ENCODE results near the gene KCNJ6.
"Not testable (repeated sequence)": the region's sequence is repeated elsewhere in the genome, so short reads cannot be mapped to it uniquely, and the experiment has no call there.

KCNJ6 gene

GRCh38 chr21:37595944-37596343, 320.3 kb downstream of the KCNJ6 start:
- DNase-seq (ENCODE audit: low spot score), result no peak

- no peak for DNase-seq (ENCODE audit: low spot score)
Measured at GRCh38 chr21:37594472-37594951, 321.7 kb downstream of the KCNJ6 start.

DNA sequence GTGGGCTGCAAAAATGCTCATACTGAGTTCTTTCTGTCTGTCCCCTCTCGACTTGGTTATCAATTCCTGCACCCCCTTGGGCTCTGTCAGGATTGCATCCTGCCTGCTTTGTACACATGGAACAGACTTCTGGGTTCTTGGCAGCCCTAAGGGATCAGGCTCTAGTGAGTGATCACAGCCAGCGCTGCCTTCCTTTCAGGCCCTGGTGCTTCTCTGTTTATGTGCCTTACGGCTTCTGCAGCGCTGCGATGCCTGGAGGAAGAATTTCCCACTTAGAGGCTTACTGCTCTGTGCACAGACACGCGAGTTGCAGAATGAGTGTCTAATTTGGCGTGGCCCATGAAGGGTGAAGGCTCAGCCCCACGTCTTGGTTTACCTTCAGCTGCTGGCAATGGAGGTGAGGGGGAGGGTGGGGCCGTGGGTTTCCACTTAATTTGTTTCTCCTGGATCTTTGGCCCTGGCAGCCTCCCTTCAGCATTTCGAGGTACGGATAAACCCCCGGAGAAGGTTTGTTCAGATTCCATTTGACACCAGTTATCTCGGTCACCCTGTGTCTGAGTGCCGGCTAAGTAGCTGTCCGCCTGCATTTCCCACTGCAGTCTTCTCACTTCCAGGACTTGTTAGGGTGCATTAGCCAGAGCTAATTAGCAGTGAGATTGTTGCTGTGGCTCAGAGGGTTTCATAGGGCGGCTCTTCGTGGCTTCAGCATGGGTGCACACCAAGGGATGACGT, 322.4 kb downstream of the KCNJ6 start:
- no peak for DNase-seq (ENCODE audit: low spot score)

DNA sequence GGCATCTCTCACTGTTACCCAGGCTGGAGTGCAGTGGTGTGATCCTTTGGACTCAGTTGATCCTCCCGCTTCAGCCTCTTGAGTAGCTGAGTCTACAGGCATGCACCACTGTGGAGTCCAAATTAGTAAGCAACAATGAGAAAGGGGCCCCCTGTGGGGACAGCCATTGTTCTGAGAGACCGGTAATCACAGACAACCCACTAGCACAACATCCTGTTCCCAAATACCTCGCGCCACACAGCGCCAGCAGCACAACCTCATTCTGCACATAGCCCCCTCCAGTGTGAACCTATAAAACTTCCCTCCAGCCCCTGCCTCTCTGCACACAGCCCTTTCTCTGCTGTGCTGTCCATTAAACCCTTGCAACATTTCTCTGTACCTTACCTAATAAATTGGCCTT, 323.2 kb downstream of the KCNJ6 start:
- no peak for DNase-seq (ENCODE audit: low spot score)

DNA sequence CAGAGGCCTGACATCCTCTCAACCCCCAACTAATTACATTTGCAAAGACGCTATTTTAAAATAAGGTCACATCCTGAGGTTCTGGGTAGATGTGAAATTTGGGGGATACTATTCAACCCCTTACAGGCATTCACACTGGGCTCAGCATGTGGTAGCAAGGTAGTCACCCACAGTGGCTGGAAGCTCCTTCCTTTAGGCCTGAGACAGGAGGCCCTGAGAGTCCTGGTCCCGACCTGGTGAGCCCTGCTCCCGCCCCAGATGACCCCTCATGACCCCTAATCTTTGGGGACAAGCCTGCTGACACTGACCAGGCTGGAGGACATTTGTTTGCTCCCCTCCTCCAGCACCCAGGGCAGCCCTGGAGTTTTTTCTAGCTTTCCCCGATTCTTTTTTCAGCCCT, 323.8 kb downstream of the KCNJ6 start:
- no peak for DNase-seq (ENCODE audit: low spot score)

DNA sequence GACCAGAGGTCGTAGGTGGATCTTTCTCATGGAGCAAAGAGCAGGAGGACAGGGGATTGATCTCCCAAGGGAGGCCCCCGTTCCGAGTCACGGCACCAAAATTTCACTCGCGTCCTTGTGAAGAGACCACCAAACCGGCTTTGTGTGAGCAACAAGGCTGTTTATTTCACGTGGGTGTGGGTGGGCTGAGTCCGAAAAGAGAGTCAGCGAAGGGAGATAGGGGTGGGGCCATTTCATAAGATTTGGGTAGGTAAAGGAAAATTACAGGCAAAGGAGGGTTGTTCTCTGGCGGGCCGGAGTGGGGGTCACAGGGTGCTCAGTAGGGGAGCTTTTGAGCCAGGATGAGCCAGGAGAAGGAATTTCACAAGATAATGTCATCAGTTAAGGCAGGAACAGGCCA, 324.3 kb downstream of the KCNJ6 start:
- not testable (repeated sequence) for DNase-seq (ENCODE audit: low spot score)

GRCh38 chr21:37590836-37591235, 325.4 kb downstream of the KCNJ6 start:
- not testable (repeated sequence) for DNase-seq (ENCODE audit: low spot score)

DNA sequence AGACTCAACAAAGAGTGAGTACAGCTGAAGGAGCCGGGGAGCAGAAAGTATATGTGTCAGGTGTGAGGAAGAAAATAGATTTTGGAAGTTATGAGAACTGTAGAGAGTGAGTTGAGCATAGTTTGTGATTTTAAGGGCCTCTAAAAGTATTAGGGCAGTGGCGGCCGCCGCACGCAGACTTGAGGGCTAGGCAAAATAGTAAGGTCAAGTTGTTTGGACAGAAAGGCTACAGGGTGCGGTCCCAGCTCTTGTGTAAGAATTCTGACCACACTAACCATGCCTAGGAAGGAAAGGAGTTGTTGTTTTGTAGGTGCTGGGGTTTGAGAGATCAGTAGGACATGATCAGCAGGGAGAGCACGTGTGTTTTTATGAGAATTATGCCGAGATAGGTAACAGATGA, 327.6 kb downstream of the KCNJ6 start:
- DNase-seq (ENCODE audit: low spot score), result not testable (repeated sequence)

DNA sequence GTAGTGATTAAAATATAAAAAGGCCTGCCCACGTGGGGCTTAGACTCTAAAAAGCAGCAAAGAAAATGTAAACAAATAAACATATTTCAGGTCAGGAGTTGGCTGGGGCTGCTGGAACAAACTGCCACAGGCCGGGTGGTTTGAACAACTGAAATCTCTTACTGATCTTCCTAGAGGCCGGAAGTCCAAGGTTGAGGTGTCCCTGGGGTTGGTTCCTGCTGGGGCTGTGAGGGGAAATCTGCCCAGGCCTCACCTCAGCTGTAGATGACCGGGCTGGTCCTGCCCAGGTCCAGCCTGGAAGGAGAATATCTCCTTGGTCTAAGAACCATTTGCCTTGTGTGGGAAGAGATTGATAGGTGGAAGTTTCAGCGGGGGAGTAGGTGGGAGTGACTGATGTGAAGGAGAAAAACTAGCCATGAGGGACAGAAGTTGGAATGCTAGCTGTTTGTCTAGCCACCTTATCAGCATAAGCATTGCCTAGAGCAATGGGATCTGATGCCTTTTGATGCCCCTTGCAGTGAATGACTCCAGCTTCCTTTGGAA, 328.6 kb downstream of the KCNJ6 start:
- DNase-seq (ENCODE audit: low spot score), result no peak

DNA sequence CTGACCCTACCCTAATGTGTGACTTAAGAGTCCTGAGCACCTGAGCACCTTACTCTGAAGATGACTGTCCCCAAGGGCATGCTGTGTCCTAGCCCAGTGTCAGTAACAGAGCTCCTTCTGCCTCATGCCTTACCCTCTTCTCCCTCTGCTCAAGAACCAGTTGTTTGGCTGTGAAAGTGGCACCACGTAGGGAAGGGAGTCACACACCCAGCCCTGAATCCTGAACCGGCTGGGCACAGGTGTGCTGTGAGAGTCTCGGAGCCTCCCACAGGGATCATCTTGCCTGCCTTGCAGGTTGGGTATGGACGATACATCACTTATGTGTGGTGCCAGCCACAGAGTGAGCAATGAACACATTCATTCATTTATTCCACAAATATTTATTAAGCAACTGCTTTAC, 329.1 kb downstream of the KCNJ6 start:
- DNase-seq (ENCODE audit: low spot score), result no peak

GRCh38 chr21:37582590-37582989, 333.7 kb downstream of the KCNJ6 start:
- no peak for DNase-seq (ENCODE audit: low spot score)

DNA sequence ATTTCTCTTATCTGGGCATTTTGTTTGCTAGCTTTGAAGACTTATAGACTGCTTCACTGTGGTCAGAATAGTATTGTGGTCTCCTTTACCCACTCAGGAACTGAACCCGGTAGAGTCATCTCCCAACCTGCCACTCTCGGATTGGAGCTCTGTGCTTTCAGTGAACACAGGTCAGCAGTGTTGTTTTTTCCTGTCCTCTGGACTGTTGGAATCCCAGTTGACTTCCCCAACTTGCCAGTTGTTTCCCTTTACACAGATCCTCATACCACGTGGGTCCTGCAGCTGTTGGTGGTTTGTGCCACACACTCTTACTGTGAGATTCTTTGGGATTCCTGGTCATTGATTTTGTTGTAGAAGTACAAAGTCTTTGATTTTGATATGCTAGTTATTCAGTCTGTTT, 335.6 kb downstream of the KCNJ6 start:
- DNase-seq (ENCODE audit: low spot score), result no peak

DNA sequence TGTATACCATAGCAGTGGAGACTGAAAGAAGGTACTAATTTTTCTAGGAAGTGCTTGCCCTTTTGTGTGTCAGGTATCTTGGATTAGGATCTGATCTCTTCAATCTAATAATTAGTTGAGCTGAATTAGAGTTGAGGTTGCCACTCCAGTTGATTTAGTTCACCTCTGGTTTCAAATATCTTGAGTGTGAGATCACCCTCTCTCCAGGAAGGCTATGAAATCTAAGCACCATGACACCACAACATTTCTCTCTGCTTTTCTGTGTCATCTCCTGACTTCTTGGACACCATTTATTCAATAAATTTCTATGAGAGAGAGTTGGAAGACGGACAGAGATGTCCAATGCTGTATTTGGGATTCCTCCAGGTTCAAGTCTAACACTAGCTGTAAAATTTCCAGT, 336.9 kb downstream of the KCNJ6 start:
- DNase-seq (ENCODE audit: low spot score), result no peak

DNA sequence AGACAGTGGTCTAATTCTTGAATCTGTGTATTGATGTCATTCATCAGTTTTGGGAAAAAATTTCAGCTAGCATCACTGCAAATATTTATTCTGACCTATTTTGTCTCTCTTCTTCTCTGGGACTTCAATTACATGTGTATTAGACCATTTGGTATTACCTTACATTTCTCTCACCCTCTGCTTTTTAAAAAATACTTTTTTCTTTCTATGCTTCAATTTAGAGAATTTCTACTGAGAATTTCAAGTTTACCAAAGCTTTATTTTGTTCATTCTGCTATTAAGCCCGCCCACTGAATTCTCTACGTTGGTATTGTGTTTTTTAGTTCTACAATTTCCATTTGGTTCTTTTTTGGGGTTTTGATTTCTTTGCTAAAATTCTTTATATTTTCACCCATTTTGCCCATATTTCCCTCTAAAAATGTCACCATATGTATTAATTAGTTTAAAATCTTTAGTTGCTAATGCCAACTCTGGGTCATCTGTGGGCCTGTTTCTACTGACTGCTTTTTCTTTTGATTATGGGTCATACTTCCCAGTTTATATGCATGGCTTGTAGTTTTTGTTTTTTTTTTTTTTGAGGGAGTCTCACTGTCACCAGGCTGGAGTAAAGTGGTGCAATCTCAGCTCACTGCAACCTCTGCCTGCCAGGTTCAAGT, 337.7 kb downstream of the KCNJ6 start:
- DNase-seq (ENCODE audit: low spot score), result no peak

DNA sequence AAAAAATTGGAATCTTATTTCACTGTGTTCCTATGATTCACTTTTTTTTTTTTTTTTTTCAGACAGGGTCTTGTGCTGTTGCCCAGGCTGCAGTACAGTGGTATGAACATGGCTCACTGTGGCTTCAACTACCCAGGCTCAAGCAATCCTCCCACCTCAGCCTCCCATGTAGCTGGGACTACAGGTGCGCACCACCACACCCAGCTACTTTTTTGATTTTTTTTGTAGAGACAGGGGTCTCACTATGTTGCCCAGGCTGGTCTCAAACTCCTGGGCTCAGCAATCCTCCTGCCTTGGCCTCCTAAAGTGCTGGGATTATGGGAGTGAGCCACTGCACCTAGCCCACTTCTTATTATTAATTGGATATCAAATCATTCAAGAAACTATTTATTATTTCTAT, 339.3 kb downstream of the KCNJ6 start:
- not testable (repeated sequence) for DNase-seq (ENCODE audit: low spot score)

GRCh38 chr21:37575580-37575979, 340.7 kb downstream of the KCNJ6 start:
- DNase-seq (ENCODE audit: low spot score), result no peak

- DNase-seq (ENCODE audit: low spot score), result no peak
Measured at GRCh38 chr21:37574751-37575150, 341.5 kb downstream of the KCNJ6 start.

GRCh38 chr21:37574316-37574715, 341.9 kb downstream of the KCNJ6 start:
- no peak for DNase-seq (ENCODE audit: low spot score)

GRCh38 chr21:37571442-37571841, 344.8 kb downstream of the KCNJ6 start:
- DNase-seq (ENCODE audit: low spot score), result no peak

DNA sequence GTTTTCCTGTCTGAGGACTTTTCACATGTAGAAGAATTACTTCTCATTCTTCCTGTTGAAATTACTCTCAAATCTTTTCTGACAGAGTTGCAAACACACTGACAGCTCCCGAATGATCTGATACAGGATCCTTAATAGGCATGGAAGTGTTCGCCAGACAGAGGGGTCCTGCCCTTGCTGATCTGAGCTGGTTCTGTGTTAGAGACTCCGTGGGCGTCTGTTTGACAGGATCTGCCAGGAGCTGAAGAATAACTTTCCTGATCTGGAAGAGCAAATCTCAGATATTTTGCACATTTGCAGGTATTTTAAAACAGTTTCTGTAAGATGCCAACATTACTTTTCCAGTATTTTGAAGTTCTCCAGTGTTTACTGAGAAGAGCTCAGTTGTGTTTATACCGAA, 347.3 kb downstream of the KCNJ6 start:
- DNase-seq (ENCODE audit: low spot score), result no peak

DNA sequence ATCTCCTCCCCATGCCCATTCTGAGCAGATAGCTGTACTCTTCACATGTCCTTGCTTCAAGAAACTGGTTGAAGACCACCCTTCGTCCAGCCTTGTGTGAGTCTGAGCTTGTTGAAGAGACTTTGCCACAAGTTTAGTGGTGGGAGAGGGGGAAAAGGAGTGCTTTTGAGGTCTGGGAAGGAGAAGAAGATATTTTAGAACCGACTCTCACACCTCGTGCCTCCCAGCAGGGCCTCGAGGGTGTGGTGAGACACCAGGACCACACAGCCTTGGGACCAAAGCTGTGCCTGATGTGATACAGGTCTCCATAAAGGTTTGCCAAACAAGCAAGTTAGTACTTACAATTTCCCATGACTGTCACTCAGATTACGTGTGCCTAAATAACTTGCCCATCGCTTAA, 347.8 kb downstream of the KCNJ6 start:
- DNase-seq (ENCODE audit: low spot score), result no peak

DNA sequence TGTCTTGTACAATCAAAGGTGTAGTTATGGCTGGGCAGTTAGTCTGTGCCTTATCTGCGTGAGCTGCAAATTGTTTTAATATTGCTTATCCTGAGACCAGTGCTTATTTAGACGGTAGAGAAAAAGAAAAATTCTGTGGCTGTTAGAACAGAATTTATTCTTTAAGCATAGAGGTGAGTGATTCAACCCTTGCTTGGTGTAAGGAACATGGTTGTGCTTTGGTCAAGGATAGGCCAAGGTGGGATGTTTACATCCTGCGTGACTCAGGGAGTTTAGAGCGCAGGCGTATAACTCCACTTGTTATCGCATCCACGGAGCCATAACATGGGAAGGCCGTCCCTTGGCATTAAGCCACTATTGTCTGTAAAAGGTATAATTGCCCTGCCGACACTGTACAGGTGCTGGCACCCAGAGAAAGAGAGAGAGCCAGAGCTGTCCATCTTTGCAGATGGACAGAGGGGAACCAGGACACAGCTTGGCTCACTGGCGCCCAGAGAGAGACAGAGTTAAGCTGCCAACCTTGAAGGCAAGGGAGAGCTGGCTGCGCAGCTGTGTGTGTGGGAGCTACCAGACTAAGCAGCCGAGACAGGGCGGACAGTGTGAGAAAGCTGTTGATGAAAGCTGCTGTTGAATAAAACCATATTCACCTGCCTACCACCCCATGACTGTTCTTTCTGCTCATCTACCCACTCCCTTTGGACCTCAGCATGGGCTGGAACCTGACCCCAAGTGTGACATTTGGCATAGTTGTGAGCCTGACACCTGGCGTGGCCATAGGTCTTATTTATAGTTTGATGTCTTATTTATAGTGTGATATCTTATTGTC, 349.3 kb downstream of the KCNJ6 start:
- DNase-seq (ENCODE audit: low spot score), result no peak

Measured in putamen (tissue), 1 donor.